Tibial artery (tissue), 4 donors: ENCODE measurements around the gene CERS5.

ENCODE experiments used
- DNase-seq, 2 donors: peaks; one replicate each; pipeline ENCODE4 v3.0.0-alpha.2; 2019
- H3K27ac ChIP-seq, 2 donors: fragments of 200-600 bp; sonication (generic) in 1 of 2; 1 replicate in 1 of 2; 2 replicates in 1 of 2; pipeline ENCODE4 v1.5.1; 2018 to 2019; ENCODE audit warnings: mild to moderate bottlenecking in 1 of 2
- H3K27me3 ChIP-seq, 2 donors: fragments of 200-600 bp; sonication (generic) in 1 of 2; one replicate each; pipeline versions ENCODE4 v1.5.1 to v1.6.0; 2016 to 2019
- H3K36me3 ChIP-seq, 3 donors: fragments of 200-600 bp; sonication (generic) in 2 of 3; one replicate each; pipeline ENCODE4 v1.5.1; 2016 to 2019; ENCODE audit warnings: mild to moderate bottlenecking in 2 of 3
- H3K4me1 ChIP-seq, 4 donors: fragments of 200-600 bp; sonication (generic) in 2 of 4; 1 replicate in 3 of 4; 2 replicates in 1 of 4; pipeline ENCODE4 v1.5.1; 2016 to 2019
- H3K4me3 ChIP-seq, 2 donors: fragments of 200-600 bp; sonication (generic) in 1 of 2; 1 replicate in 1 of 2; 2 replicates in 1 of 2; pipeline ENCODE4 v1.5.1; 2018 to 2019; ENCODE audit warnings: mild to moderate bottlenecking in 2 of 2
- H3K9me3 ChIP-seq, 3 donors: fragments of 200-600 bp; sonication (generic) in 1 of 3; one replicate each; pipeline ENCODE4 v1.5.1; 2016 to 2019
- intact Hi-C: fragments of 100-400 bp; cut with DNase I; formaldehyde crosslinking; loops from one replicate; pipeline ENCODE4 v1.15.0; 2023; ENCODE audit warnings: low total_unique reads
- TF ChIP-seq, protein P1 (sequence below), 2 experiments: fragments of 200-600 bp in 1 of 2; fragments of 450-650 bp in 1 of 2; IDR thresholded peaks; one replicate each; pipeline ENCODE4 v1.5.1; 2017 to 2019; ENCODE audit warnings: antibody characterized with exemption in 2 of 2, mild to moderate bottlenecking in 1 of 2, moderate library complexity in 1 of 2

Gene CERS5

DNA sequence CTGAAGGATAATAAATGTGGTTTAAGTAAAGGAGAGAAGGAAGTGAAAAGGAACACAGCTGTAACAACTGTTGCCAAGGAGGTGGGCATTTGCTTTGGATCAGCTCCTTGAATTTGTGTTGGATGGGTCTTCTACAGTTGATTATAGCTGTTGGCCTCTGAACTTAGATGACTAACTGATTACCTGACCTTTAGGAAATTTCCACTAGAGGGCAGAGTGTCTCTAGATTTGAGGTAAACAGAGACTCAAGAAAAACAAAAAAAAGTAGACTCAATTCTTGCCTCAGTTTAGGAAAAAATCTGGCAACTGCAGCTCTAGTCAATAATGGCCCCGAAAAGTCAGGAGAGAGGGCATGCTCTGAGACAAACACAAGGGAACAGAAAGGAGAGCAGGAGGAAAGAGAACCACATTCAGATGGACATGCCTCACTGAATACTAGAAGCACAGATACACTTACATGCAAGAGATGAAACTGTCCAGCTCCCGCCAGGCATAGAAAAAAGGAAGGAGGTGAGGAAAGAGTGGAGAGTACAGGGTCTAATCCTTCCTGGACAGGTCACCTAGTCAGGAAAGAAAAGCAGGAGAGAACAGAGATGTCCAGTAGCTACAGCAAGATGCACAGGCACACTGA, 34.5 kb downstream of the CERS5 start:
- H3K27ac ChIP-seq, result peak overlapping the region in 1 of 2 donors; percentile 51
- H3K9me3 ChIP-seq, result no peaks in the 10 kb centered on the region
- H3K4me1 ChIP-seq, result peaks cover 0 to 36% (median 3%) of the 10 kb centered on the region in 4 donors
- intact Hi-C loops, result no loop called here
- TF ChIP-seq, protein P1, sequence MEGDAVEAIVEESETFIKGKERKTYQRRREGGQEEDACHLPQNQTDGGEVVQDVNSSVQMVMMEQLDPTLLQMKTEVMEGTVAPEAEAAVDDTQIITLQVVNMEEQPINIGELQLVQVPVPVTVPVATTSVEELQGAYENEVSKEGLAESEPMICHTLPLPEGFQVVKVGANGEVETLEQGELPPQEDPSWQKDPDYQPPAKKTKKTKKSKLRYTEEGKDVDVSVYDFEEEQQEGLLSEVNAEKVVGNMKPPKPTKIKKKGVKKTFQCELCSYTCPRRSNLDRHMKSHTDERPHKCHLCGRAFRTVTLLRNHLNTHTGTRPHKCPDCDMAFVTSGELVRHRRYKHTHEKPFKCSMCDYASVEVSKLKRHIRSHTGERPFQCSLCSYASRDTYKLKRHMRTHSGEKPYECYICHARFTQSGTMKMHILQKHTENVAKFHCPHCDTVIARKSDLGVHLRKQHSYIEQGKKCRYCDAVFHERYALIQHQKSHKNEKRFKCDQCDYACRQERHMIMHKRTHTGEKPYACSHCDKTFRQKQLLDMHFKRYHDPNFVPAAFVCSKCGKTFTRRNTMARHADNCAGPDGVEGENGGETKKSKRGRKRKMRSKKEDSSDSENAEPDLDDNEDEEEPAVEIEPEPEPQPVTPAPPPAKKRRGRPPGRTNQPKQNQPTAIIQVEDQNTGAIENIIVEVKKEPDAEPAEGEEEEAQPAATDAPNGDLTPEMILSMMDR (IDR thresholded peaks at IDR 0.05), result peak; percentile 32 to 55
- DNase-seq, result no peak
- H3K4me3 ChIP-seq, result no peak overlapping the region
- H3K36me3 ChIP-seq, result peaks cover 35 to 87% (median 55%) of the 10 kb centered on the region in 3 donors
- no peaks in the 10 kb centered on the region for H3K27me3 ChIP-seq

GRCh38 chr12:50129290-50129689, 37.9 kb downstream of the CERS5 start:
- no peaks in the 10 kb centered on the region for H3K9me3 ChIP-seq
- peaks cover 26 to 68% (median 50%) of the 10 kb centered on the region in 3 donors for H3K36me3 ChIP-seq
- no peak for DNase-seq
- intact Hi-C loops, result no loop called here
- H3K4me3 ChIP-seq, result no peak overlapping the region
- TF ChIP-seq, protein P1 (IDR thresholded peaks at IDR 0.05), result no peak
- no peaks in the 10 kb centered on the region for H3K27me3 ChIP-seq
- H3K4me1 ChIP-seq, result peaks cover 0 to 19% (median 1%) of the 10 kb centered on the region in 4 donors
- no peak overlapping the region for H3K27ac ChIP-seq

GRCh38 chr12:50127546-50127945, 39.6 kb downstream of the CERS5 start:
- intact Hi-C loops, result no loop called here
- DNase-seq, result no peak
- H3K4me1 ChIP-seq, result peaks cover 0 to 8% (median 1%) of the 10 kb centered on the region in 4 donors
- no peaks in the 10 kb centered on the region for H3K27me3 ChIP-seq
- no peaks in the 10 kb centered on the region for H3K9me3 ChIP-seq
- H3K36me3 ChIP-seq, result peaks cover 20 to 64% (median 46%) of the 10 kb centered on the region in 3 donors
- TF ChIP-seq, protein P1 (IDR thresholded peaks at IDR 0.05), result no peak
- H3K4me3 ChIP-seq, result no peak overlapping the region
- no peak overlapping the region for H3K27ac ChIP-seq

DNA sequence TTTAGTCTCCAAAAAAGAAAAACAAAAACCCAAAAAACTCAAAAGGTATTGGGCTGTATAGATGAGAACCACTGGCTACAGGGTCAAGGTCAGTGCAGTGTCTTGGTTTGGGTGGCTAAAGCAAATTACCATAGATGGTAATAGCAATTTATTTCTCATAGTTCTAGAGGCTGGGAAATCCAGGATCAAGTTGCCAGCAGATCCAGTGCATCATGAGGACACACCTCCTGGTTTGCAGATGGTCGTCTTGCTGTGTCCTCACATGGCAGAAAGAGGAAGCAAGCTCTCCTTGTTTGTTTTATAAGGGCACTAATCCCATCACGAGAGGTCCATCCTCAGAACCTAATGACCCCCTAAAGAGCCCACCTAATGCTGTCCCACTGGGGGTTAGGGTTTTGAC, 44.0 kb downstream of the CERS5 start:
- intact Hi-C loops, result no loop called here

GRCh38 chr12:50121641-50122040, 45.5 kb downstream of the CERS5 start:
- TF ChIP-seq, protein P1 (IDR thresholded peaks at IDR 0.05), result no peak
- intact Hi-C loops, result no loop called here
- Histone ChIP-seq H3K36me3 (peaks cover 3 to 47% (median 38%) of the 10 kb centered on the region in 3 donors), H3K4me1 (peaks cover 0 to 33% (median 19%) of the 10 kb centered on the region in 4 donors), H3K4me3 (no peak overlapping the region), H3K27ac (no peak overlapping the region), H3K9me3 (no peaks in the 10 kb centered on the region), H3K27me3 (no peaks in the 10 kb centered on the region)
- no peak for DNase-seq

More for the DNA sequence above, 44.0 kb downstream of the CERS5 start:
- Histone ChIP-seq H3K36me3 (peaks cover 3 to 63% (median 45%) of the 10 kb centered on the region in 3 donors), H3K27ac (no peak overlapping the region), H3K9me3 (no peaks in the 10 kb centered on the region), H3K27me3 (no peaks in the 10 kb centered on the region), H3K4me1 (peaks cover 0 to 18% (median 6%) of the 10 kb centered on the region in 4 donors), H3K4me3 (no peak overlapping the region)
- no peak for DNase-seq
- TF ChIP-seq, protein P1 (IDR thresholded peaks at IDR 0.05), result no peak
